ENCODE data around the gene KIFAP3.

- no peak for TF ChIP-seq CTCF (conservative IDR thresholded peaks at IDR 0.05 in 1 of 2, IDR thresholded peaks at IDR 0.05 in 1 of 2; ENCODE audit: low read depth in 1 of 2, low read length in 2 of 2)
- no peak for TF ChIP-seq EZH2 (IDR thresholded peaks at IDR 0.05; ENCODE audit: low read length, missing control alignments)
These were observed 140.3 kb downstream of the KIFAP3 start for GRCh38 chr1:169933984-169934725.
